HFFc6 (cell line): ENCODE results near the gene OPCML. TPM values are rescaled to one million over a fixed set of nuclear protein-coding genes. Genes with fewer than 3 reads are reported as not detected.

Experiments
- DNase-seq: peaks from one replicate; pipeline ENCODE4 v3.0.0-alpha.2; 2018
- H3K27ac Mint-ChIP-seq: 2 replicates; pipeline ENCODE4 v1.8.0; 2020; ENCODE audit warnings: mild to moderate bottlenecking, mixed read lengths
- H3K27me3 Mint-ChIP-seq: 2 replicates; pipeline ENCODE4 v1.8.0; 2021; ENCODE audit warnings: mild to moderate bottlenecking, moderate library complexity, mixed read lengths; ENCODE audit not compliant: insufficient read depth
- H3K36me3 Mint-ChIP-seq: 2 replicates; pipeline ENCODE4 v1.8.0; 2021; ENCODE audit warnings: low read depth, mixed read lengths
- H3K4me1 Mint-ChIP-seq: 2 replicates; pipeline ENCODE4 v1.8.0; 2020; ENCODE audit warnings: low read depth, mixed read lengths
- H3K4me3 Mint-ChIP-seq: 2 replicates; pipeline ENCODE4 v1.8.0; 2020; ENCODE audit warnings: mild to moderate bottlenecking, moderate library complexity, mixed read lengths
- H3K9me3 Mint-ChIP-seq: 2 replicates; pipeline ENCODE4 v1.8.0; 2020; ENCODE audit warnings: mild to moderate bottlenecking, mixed read lengths
- CTCF ChIP-seq: fragments of 200-600 bp; sonication (generic); IDR thresholded peaks from 2 replicates; pipeline ENCODE4 v1.5.0; 2021; ENCODE audit warnings: antibody characterized with exemption, mild to moderate bottlenecking
- total RNA-seq, 6 experiments: library from RNA; stranded (reverse); fragmentation: NEBNext Ultra II Directional; extraction: Animal tissue kit (Norgen Biotek cat#: 25700); gene quantifications; 2 replicates in 1 of 6; 3 replicates in 5 of 6; pipeline ENCODE4 v1.2.3, GENCODE V29; 2021

The OPCML gene
- total RNA-seq, 6 experiments from 2014 or later, result 0.11 to 1.7 (median 0.33) TPM

GRCh38 chr11:132777067-132777975, 755.0 kb downstream of the OPCML start:
- no peak for TF ChIP-seq CTCF
- Mint-ChIP-seq H3K4me3 (no peak overlapping the region), H3K27ac (no peak overlapping the region), H3K36me3 (no peaks in the 10 kb centered on the region), H3K4me1 (peaks cover 22% of the 10 kb centered on the region), H3K27me3 (peaks cover 9% of the 10 kb centered on the region), H3K9me3 (peaks cover 3% of the 10 kb centered on the region; the same call in 1 of the 2 replicates)
- no peak for DNase-seq

GRCh38 chr11:132773751-132774150, 758.5 kb downstream of the OPCML start:
- Mint-ChIP-seq H3K9me3 (peaks cover 3% of the 10 kb centered on the region; the same call in 1 of the 2 replicates), H3K4me1 (peaks cover 10% of the 10 kb centered on the region), H3K4me3 (no peak overlapping the region), H3K36me3 (no peaks in the 10 kb centered on the region; the same call in 1 of the 2 replicates), H3K27ac (no peak overlapping the region), H3K27me3 (peaks cover 17% of the 10 kb centered on the region)
- TF ChIP-seq CTCF, result no peak
- DNase-seq, result no peak

- peaks cover 3% of the 10 kb centered on the region; the same call in 1 of the 2 replicates for H3K9me3 Mint-ChIP-seq
- TF ChIP-seq CTCF, result no peak
- H3K27ac Mint-ChIP-seq, result no peak overlapping the region
- H3K27me3 Mint-ChIP-seq, result peaks cover 17% of the 10 kb centered on the region
- no peak overlapping the region; the same call in 1 of the 2 replicates for H3K4me3 Mint-ChIP-seq
- peaks cover 10% of the 10 kb centered on the region for H3K4me1 Mint-ChIP-seq
- peaks cover 4% of the 10 kb centered on the region; the same call in 1 of the 2 replicates for H3K36me3 Mint-ChIP-seq
- DNase-seq, result no peak
Measured at GRCh38 chr11:132772703-132773545, 759.4 kb downstream of the OPCML start.

GRCh38 chr11:132771746-132772145, 760.6 kb downstream of the OPCML start:
- no peak for DNase-seq
- Mint-ChIP-seq H3K4me3 (no peak overlapping the region), H3K9me3 (peaks cover 3% of the 10 kb centered on the region; the same call in 1 of the 2 replicates), H3K4me1 (peaks cover 10% of the 10 kb centered on the region), H3K36me3 (peaks cover 4% of the 10 kb centered on the region; the same call in 1 of the 2 replicates), H3K27ac (no peak overlapping the region), H3K27me3 (peaks cover 14% of the 10 kb centered on the region)
- no peak for TF ChIP-seq CTCF

GRCh38 chr11:132770829-132771530, 761.3 kb downstream of the OPCML start:
- DNase-seq, result no peak

More at GRCh38 chr11:132770829-132771530, 761.3 kb downstream of the OPCML start:
- H3K27me3 Mint-ChIP-seq, result peaks cover 14% of the 10 kb centered on the region
- H3K4me3 Mint-ChIP-seq, result no peak overlapping the region
- no peak for TF ChIP-seq CTCF
- H3K36me3 Mint-ChIP-seq, result peaks cover 4% of the 10 kb centered on the region; the same call in 1 of the 2 replicates
- H3K4me1 Mint-ChIP-seq, result peaks cover 10% of the 10 kb centered on the region
- no peak overlapping the region for H3K27ac Mint-ChIP-seq
- H3K9me3 Mint-ChIP-seq, result no peaks in the 10 kb centered on the region; the same call in 1 of the 2 replicates
